Fibroblast of skin of right quadriceps (primary cell): ENCODE measurements around the gene MTRF1L.
"Not testable (repeated sequence)": the region's sequence is repeated elsewhere in the genome, so short reads cannot be mapped to it uniquely, and the experiment has no call there.

Experiments used
- DNase-seq: peaks from one replicate; pipeline ENCODE4 v3.0.0-alpha.2; 2013

The MTRF1L gene

DNA sequence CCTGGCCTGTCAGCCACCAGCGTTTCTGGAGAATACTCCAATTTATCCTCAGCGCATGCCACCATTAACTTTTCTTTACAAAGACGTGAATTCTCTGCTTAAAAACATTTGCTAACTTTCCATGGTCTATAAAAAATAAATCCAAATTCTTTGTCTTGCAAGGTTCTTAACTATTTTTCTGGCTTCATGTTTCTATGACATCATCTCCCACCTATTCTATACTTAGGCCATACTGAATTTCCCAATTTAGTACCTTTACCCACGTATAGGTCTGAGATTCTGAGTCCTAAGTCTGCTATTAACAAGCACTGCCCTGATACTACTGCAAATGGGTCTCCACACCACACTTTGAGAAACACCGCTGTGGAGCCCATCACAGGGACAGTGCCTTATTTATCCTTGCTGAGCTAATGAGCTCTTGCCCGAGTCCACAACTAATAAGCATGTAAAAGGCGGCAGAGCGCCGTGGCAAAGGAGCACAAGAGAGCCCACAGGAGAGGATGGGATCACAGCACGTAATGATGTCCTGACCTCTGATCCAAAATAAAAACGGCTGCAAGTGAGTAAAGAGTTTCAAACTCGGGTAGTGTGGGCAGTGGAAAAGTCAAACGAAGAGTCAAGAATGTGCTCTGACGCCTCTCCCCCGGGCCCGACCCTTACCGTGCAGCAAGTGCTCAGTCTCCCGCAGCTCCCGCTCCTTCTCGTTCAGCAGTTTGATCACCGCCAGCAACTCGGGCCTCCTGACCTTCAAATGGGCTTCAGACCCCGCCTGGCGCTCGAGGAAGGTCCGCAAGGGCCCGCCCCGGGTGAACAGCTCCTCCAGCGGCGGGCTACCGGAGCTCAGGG is 519 bp downstream of the MTRF1L start:
- no peak for DNase-seq

GRCh38 chr6:153000790-153001189 is 1.7 kb downstream of the MTRF1L start:
- DNase-seq, result not testable (repeated sequence)

- no peak for DNase-seq
Observed at GRCh38 chr6:153000243-153000642, 2.3 kb downstream of the MTRF1L start.

- DNase-seq, result not testable (repeated sequence)
Observed at GRCh38 chr6:152999538-152999937, 3.0 kb downstream of the MTRF1L start.

- DNase-seq, result no peak
Observed at GRCh38 chr6:152993847-152994246, 8.7 kb downstream of the MTRF1L start.

- DNase-seq, result no peak
Observed at GRCh38 chr6:152993431-152993830, 9.1 kb downstream of the MTRF1L start.

DNA sequence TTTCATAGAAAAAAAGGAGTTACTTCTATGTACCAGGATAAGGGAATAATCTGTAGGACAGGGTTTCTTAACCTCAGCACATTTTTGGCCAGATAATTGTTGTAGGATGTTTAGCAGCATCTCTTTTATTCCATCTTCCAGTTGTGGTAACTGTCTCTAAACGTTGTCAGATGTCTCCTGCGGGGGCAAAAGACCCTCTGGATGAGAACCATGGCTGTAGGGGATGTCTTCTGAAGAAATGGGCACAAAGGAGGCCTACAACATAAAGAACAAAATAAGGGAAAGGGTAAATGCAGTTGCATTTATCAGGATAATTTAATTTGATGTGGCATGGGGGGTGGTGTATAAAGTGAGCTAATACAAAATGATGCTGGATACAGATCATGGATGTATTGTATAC is 15.5 kb downstream of the MTRF1L start:
- no peak for DNase-seq

GRCh38 chr6:152985300-152985699 is 17.2 kb downstream of the MTRF1L start:
- DNase-seq, result not testable (repeated sequence)

DNA sequence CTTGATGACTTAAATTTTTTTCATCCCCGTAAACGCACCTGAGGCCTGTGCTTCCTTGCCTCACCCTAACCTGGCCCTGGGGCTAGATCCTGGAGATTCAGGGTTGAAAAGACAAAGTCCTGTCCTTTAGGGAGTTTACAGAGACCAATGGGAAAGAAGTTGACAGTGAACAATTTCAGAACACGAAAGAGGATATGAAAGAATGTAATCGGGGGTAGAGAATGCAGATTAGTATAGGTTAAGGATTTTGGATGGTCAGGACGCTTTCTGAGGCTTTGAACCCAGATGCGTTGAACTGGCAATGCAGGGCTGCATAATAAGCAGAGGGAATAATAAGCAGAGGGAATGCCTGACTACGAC is 18.0 kb downstream of the MTRF1L start:
- DNase-seq, result peak; percentile 6

DNA sequence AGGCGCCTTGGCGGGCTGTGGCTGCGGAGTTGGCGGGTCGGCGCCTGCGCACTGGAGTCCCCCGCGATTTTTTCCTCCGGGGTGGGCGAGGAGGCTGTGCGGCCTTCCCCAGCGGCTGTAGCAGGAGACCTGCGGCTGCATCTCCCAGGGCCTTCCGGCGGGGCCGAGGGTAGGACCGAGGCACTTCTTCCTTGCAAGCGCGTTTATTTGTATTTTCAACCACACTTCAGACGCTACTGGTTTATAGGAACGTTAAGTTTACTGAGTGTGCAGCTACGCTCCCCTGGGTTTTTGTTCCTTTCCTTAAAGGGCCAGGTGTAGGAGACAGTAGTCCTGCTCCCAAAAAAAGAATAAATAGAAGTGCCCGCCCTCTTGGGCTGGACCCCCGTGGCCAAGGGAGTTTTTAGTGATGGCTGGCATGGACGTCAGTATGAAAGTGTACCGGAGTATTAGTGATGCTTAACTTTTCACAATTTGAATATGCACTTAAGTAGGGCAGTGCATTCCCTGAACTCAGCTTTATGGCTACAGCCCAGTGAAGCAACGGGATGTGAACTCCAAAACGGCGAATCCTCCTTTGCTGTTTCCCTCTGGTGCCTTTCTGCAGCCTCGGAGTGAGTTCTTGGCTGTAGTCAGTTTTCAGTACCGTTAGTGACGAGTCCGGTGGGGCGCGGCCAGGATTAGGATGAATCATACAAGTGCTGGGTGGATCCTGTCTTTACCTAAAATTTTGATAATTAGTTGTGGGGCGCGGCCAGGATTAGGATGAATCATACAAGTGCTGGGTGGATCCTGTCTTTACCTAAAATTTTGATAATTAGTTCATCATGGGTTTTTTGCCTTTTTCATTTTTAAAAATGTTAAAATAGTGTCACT is 18.6 kb downstream of the MTRF1L start:
- peak; percentile 81 for DNase-seq

DNA sequence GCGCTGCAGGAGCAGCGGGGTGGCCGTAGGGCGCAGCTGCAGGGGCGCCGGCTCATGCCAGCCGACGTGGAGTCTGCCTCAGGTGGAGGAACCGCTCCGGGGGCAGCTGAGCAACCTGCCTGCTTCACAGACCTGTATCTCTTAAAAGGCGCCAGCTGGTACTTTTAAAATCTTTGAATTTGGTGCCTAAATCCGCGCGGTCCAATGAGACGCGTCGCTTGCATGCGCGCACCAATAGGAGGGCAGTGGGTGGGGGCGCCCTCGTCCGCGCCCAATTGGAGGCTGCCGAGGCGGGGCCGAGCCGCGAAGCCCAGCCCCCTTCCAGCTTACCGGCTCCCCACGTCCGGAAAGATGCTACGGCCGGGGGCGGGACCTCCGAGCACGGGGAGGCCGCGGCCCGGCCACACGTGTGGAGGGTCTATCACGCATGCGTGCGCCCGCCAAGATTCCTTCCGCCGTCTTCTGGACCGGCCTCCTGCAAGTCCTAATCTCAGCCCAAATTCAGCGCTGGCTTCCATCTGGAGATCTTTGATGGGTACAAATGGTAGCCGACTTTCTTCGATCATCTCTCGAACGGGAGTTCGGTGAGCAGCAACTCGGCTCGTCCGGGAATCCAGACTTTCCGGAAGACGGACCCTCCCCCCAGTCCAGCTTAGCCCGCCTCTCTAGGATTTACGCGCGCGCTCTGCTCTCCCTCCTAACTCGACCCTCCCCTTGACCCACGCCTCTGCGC is 19.4 kb downstream of the MTRF1L start, which contains the start of gene FBXO5:
Gene FBXO5, minus strand, starts transcription at position 138 of the 733 bp plus-strand sequence. Its CDS starts 82 bp downstream, at position 56.
- DNase-seq, result peak; percentile 98

- no peak for DNase-seq
Observed at GRCh38 chr6:152981989-152982903, 20.3 kb downstream of the MTRF1L start.

- no peak for DNase-seq
Observed at GRCh38 chr6:152981219-152981618, 21.3 kb downstream of the MTRF1L start.

- DNase-seq, result no peak
Observed at GRCh38 chr6:152980656-152981055, 21.9 kb downstream of the MTRF1L start.

DNA sequence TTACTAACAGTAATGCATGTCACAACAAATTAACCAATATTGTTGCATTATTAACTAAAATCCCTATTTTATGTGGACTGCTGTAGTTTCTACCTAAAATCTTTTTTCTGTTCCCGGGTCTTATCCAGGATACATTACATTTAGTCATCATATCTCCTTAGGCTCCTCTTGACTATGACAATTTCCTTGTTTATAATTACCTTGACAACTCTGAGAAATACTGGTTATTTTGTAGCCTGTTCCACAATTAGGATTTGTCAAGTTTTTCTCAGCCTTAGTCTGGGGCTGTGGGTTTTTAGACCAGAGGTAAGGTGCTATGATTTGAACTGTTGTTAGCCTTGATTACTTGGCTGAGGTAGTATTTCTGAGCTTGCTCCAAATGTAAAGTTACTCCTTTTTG is 23.4 kb downstream of the MTRF1L start:
- DNase-seq, result no peak

- DNase-seq, result peak; percentile 18
Observed at GRCh38 chr6:152978058-152978457, 24.5 kb downstream of the MTRF1L start.

GRCh38 chr6:152977556-152977955 is 25.0 kb downstream of the MTRF1L start:
- no peak for DNase-seq

DNA sequence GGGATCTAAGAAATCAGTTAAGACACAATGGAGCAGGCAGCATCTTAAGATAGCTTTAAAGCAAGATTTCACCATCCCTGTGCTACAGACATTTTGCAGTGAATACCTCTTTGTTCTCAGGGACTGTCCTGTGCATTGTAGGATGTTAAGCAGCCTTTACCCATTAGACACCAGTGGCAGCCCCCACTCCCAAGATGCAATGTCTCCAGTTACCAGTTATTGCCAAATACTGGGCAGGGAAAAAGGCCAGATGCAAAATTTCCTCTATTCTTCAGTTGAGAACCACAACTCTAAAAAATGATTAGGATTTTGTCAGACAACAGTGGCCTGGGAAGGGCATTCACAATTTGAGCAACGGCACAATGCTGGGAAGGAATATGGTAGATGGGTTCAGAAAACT is 25.8 kb downstream of the MTRF1L start:
- peak; percentile 6 for DNase-seq

GRCh38 chr6:152975204-152975915 is 27.1 kb downstream of the MTRF1L start:
- DNase-seq, result no peak

- no peak for DNase-seq
Observed at GRCh38 chr6:152973916-152974315, 28.6 kb downstream of the MTRF1L start.

- no peak for DNase-seq
Observed at GRCh38 chr6:152969688-152970418, 32.7 kb downstream of the MTRF1L start.
